ENCODE data around the gene CWH43. TPM values are rescaled to one million over a fixed set of nuclear protein-coding genes. Genes with fewer than 3 reads are reported as not detected.
A peak's percentile ranks its signal among the peaks of the same experiment; 100 is the strongest.

Gene CWH43
- total and polyA plus RNA-seq, 9 of the 15 experiments (the other 6 are each of a cell fraction or from before 2014, with no cell fraction given), result not detected

DNA sequence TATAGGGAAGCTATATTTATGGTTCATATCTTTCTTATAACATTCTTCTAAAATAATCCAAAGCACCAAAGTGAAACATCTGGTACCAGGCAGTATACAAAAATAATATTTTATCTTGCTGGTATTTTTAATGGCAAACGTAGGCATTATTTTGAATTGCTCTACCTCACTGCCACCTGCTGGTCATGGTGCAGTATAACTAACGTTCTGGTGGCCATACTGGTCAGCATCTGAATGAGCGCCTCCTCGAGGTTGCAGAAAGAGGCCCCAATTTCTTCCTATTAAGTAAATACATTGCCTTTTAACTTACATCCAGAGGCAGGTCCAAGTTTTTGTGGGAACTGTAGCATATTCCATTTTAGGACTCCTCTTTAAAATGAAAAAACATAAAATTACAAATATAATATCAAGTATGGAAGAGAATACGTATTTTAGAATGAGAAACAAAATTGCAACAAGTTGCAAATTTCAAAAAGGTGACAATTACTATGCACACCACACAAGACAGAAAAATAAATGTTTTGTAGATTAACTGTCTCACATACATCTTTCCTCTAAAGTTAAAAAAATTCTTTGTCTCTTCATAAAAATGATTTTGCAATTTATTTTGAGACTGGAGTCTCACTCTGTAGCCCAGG lies 22.9 kb upstream of the CWH43 start (continued):
- TF ChIP-seq, protein P1, sequence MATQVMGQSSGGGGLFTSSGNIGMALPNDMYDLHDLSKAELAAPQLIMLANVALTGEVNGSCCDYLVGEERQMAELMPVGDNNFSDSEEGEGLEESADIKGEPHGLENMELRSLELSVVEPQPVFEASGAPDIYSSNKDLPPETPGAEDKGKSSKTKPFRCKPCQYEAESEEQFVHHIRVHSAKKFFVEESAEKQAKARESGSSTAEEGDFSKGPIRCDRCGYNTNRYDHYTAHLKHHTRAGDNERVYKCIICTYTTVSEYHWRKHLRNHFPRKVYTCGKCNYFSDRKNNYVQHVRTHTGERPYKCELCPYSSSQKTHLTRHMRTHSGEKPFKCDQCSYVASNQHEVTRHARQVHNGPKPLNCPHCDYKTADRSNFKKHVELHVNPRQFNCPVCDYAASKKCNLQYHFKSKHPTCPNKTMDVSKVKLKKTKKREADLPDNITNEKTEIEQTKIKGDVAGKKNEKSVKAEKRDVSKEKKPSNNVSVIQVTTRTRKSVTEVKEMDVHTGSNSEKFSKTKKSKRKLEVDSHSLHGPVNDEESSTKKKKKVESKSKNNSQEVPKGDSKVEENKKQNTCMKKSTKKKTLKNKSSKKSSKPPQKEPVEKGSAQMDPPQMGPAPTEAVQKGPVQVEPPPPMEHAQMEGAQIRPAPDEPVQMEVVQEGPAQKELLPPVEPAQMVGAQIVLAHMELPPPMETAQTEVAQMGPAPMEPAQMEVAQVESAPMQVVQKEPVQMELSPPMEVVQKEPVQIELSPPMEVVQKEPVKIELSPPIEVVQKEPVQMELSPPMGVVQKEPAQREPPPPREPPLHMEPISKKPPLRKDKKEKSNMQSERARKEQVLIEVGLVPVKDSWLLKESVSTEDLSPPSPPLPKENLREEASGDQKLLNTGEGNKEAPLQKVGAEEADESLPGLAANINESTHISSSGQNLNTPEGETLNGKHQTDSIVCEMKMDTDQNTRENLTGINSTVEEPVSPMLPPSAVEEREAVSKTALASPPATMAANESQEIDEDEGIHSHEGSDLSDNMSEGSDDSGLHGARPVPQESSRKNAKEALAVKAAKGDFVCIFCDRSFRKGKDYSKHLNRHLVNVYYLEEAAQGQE (IDR thresholded peaks at IDR 0.05; ENCODE audit: borderline replicate concordance), result peak; percentile 86
- TF ChIP-seq, protein P1 (CRISPR knock-in tag; IDR thresholded peaks at IDR 0.05; ENCODE audit: low read depth), result no peak
- no peak for TF ChIP-seq NR2F6 (CRISPR knock-in tag; IDR thresholded peaks at IDR 0.05)
- TF ChIP-seq RB1 (IDR thresholded peaks at IDR 0.05; ENCODE audit: low read depth), result 0 out of 2 replicates have a peak, but pooled peaks have one; percentile 15
- no peak for TF ChIP-seq ATF1 (CRISPR knock-in tag; IDR thresholded peaks at IDR 0.05)
- TF ChIP-seq ATF1 (tag; IDR thresholded peaks at IDR 0.05), result peak; percentile 39
- TF ChIP-seq RAD21 (CRISPR knock-in tag; conservative IDR thresholded peaks at IDR 0.05 in 1 of 2, IDR thresholded peaks at IDR 0.05 in 1 of 2), result peak; percentile 95
- TF ChIP-seq LCOR (CRISPR knock-in tag; IDR thresholded peaks at IDR 0.05), result peak; percentile 73
- 0 out of 2 replicates have a peak, but pooled peaks have one; percentile 40 for TF ChIP-seq XRCC5 (IDR thresholded peaks at IDR 0.05; ENCODE audit: low read depth, low read length)
- TF ChIP-seq, protein P2, sequence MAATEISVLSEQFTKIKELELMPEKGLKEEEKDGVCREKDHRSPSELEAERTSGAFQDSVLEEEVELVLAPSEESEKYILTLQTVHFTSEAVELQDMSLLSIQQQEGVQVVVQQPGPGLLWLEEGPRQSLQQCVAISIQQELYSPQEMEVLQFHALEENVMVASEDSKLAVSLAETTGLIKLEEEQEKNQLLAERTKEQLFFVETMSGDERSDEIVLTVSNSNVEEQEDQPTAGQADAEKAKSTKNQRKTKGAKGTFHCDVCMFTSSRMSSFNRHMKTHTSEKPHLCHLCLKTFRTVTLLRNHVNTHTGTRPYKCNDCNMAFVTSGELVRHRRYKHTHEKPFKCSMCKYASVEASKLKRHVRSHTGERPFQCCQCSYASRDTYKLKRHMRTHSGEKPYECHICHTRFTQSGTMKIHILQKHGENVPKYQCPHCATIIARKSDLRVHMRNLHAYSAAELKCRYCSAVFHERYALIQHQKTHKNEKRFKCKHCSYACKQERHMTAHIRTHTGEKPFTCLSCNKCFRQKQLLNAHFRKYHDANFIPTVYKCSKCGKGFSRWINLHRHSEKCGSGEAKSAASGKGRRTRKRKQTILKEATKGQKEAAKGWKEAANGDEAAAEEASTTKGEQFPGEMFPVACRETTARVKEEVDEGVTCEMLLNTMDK (IDR thresholded peaks at IDR 0.05; ENCODE audit: borderline replicate concordance, insufficient read depth, low read depth, low read length, poor library complexity, severe bottlenecking), result peak; percentile 59
- peak; percentile 37; the same call in 1 of the 2 replicates for TF ChIP-seq CC2D1A (IDR thresholded peaks at IDR 0.05)
- TF ChIP-seq ATF7 (IDR thresholded peaks at IDR 0.05), result no peak
- TF ChIP-seq, protein P3, sequence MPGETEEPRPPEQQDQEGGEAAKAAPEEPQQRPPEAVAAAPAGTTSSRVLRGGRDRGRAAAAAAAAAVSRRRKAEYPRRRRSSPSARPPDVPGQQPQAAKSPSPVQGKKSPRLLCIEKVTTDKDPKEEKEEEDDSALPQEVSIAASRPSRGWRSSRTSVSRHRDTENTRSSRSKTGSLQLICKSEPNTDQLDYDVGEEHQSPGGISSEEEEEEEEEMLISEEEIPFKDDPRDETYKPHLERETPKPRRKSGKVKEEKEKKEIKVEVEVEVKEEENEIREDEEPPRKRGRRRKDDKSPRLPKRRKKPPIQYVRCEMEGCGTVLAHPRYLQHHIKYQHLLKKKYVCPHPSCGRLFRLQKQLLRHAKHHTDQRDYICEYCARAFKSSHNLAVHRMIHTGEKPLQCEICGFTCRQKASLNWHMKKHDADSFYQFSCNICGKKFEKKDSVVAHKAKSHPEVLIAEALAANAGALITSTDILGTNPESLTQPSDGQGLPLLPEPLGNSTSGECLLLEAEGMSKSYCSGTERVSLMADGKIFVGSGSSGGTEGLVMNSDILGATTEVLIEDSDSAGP (CRISPR knock-in tag; IDR thresholded peaks at IDR 0.05), result no peak
- TF ChIP-seq RCOR1 (IDR thresholded peaks at IDR 0.05; ENCODE audit: borderline replicate concordance in 1 of 2, low read depth in 2 of 2, low read length in 2 of 2), result 0 out of 4 replicates have a peak, but pooled peaks of 1 of the 2 experiments have one; percentile 24
- peak; percentile 66 for TF ChIP-seq CREM (IDR thresholded peaks at IDR 0.05; ENCODE audit: low read depth)
